Fibroblast of gingiva (primary cell): ENCODE results near the gene SCT.
"Not testable (repeated sequence)": the region's sequence is repeated elsewhere in the genome, so short reads cannot be mapped to it uniquely, and the experiment has no call there.

Experiments
- DNase-seq: peaks from one replicate; pipeline ENCODE4 v3.0.0-alpha.2; 2011; ENCODE audit warnings: low read depth

The SCT gene, protein sequence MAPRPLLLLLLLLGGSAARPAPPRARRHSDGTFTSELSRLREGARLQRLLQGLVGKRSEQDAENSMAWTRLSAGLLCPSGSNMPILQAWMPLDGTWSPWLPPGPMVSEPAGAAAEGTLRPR

GRCh38 chr11:626475-627307 is at the start of gene SCT:
Gene SCT, minus strand, starts transcription at chr11:627181. Its CDS starts 38 bp downstream, at chr11:627143.
- no peak for DNase-seq

DNA sequence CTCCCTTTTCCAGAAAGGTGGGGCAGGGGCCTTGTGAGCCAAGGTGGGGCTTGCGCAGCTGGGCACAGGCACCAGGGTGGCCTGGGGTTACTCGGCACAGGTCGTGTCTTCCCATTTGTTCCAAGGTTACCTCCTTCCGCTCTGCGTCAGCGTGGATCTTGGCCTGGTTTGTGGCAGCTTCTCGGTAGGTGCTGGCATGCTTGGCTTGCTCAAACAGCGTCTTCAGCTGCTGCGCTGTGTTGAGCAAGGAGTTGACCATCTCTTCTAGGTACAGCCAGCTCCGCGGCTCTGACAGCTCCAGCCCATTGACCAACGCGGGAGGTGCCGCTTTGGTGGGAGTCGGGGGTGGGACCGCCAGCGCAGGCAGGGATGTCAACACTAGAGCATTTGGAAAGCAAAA is 47.4 kb upstream of the SCT start:
- no peak for DNase-seq

GRCh38 chr11:673866-674265 is 46.9 kb upstream of the SCT start:
- DNase-seq = no peak

DNA sequence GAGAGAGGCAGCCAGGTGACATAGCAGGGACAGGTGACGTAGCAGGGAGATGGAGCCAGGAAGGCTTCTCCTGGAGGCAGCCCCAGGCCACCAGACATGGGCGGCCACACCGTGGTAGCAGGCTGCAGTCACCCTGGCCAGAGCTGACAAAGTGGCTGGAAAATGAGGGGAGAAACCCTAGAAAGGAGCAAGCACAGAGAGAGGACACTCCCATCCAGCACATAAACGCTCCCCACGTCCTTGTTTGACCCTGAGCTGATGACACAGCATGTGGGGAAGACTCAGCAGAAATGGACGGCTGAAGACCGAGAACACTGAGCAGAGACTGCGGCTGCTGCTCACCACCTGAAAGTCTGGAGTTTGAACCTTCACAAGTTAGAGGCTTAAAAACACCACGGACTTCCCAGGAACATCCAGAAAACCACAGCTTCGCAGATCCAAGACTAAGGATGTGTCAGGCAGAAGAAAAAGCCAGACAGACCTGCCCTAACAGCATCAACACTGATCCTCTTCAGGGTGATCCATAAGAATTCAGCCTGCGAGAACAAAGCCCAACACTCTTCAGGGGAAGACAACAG is 38.8 kb upstream of the SCT start:
- DNase-seq = peak; percentile 49

DNA sequence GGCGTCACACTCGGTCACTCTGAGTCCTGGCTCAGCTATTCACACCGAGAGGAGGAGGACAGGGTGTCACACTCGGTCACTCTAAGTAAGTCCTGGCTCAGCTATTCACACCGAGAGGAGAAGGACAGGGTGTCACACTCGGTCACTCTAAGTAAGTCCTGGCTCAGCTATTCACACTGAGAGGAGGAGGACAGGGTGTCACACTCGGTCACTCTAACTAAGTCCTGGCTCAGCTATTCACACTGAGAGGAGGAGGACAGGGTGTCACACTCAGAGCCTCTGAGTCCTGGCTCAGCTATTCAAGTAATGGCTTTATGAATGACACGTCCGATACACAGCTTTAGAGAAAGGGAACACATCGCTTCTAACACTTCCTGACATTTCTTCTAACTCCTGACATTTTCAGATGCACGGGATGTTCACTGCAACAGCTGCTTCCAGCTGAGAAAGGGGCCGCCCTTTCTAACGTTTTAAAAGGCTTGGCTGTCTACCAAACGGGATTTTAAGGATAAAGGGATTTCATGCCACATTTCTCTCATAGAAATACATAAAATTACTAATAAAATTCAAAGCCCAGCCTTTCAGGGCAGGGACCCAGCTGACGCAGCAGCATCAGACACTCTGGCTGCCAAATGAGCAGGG is 38.2 kb upstream of the SCT start:
- no peak for DNase-seq

GRCh38 chr11:662689-663274 is 35.8 kb upstream of the SCT start:
- DNase-seq = peak; percentile 47

GRCh38 chr11:660681-661444 is 33.9 kb upstream of the SCT start:
- DNase-seq = no peak

DNA sequence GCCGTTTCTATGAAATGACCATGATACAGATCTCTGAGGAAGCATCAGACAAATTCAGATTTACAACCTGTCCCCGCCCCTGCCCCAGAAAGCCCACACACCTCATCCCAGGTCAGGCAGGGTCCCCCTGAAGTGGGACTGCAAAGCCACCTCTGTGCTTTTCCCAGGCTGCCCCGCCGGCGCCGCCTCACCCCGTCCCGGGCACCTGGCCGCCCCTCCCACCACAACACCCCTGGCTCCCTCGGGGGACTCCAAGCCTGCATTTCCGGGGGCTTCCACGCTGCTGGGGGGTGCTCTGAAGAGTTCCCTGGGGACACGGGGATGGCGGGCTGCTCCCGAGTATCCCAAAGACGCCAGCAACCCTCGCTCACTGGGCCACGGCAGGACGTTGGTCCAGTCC is 33.3 kb upstream of the SCT start:
- DNase-seq = no peak

GRCh38 chr11:659532-660085 is 32.6 kb upstream of the SCT start:
- no peak for DNase-seq

- DNase-seq = no peak
Observed at GRCh38 chr11:657691-658126, 30.7 kb upstream of the SCT start.

DNA sequence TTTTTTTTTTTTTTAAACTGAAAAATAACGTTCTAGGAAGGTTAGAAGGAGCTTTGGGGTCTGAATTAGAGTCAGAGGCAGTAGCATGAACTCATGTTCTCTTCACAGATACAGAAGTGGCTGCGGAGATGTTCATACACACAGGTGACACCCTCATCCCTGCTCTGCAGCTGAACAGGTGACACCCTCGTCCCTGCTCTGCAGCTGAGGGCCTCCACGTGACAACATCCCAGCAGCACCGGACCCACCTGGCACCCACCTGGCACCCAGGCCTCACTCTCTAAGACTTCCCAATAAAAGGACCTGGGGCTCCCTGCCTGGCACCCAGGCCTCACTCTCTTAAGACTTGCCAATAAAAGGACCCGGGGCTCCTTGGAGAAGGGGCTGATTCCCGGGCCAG is 29.9 kb upstream of the SCT start:
- DNase-seq = no peak

DNA sequence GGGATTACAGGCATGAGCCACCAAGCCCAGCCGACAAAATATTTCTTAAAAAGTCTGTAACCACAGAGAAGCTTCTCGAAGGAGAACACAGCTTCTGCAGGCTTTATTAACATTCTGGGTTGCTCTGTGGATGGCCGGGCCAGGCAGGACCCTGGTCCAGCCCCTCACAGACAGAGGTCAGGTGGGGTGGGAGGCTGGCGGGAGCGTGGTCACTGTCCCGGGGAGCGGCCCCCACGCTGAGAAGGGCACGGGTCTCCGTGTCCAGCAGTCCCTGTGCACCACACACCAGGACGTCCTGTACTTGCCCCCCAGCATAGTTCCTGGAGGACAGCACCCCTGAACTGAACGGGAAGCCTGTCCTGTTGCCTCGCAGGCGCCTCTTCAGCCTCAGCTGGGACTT is 29.4 kb upstream of the SCT start:
- no peak for DNase-seq

DNA sequence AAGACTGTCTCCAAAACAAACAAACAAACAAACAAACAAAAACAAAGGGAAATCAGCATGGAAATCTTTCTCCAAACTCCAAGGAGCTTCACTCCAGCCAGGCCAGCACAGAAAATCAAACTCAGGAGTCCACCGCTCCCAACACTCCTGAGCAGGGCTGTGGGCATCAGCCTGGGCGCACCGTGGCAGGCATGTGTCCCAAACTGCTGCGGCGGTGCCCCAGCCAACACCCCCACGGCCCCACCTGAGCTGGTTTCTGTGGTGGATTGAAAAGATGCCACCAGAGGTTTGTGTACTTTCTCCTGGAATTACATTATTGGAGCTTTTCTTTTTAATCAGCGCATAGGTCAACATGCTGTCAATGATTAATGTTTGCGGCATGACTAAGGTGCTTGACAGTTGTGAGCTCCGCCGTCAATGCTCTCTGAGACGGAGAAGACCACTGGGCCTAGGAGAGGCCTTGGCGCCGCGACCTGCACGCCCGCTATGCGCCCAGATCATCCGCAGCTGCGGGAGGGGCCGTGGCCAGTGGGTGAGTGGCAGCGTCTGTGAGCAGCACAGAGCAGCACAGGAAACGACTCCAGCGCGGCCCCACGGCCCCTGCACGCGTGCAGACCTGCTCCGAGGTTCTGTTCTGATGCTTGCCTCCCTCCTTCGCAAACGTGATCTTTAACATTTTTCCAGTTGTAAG is 28.2 kb upstream of the SCT start:
- no peak for DNase-seq

- not testable (repeated sequence) for DNase-seq
Observed at GRCh38 chr11:654444-654843, 27.5 kb upstream of the SCT start.

DNA sequence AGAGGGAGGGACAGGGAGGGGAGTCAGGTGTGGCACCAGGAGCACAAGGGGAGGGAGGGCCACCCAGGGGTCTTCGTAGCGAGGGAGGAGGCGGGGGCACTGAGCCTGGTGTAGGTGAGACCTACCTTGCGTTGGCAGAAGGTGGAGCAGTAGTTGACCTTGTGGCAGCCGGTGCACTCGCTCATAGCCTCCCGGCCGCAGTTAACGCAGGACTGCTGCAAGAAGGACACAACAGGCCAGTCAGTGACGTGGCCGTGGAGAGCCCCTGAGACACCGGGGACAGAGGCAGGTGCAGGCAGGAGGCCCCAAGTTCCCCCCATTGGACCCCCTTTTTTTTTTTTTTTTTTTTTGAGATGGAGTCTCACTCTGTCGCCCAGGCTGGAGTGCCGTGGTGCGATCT is 26.9 kb upstream of the SCT start:
- no peak for DNase-seq

DNA sequence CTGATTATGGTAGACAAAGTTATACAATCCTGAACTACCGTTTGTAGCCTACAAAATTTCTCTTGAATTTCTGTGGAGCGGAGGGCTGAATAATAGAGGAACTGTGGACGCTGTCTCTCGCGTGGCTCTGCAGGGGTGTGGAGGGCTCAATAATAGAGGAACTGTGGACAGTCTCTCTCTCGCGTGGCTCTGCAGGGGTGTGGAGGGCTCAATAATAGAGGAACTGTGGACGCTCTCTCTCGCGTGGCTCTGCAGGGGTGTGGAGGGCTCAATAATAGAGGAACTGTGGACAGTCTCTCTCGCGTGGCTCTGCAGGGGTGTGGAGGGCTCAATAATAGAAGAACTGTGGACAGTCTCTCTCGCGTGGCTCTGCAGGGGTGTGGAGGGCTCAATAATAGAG is 26.2 kb upstream of the SCT start:
- not testable (repeated sequence) for DNase-seq

DNA sequence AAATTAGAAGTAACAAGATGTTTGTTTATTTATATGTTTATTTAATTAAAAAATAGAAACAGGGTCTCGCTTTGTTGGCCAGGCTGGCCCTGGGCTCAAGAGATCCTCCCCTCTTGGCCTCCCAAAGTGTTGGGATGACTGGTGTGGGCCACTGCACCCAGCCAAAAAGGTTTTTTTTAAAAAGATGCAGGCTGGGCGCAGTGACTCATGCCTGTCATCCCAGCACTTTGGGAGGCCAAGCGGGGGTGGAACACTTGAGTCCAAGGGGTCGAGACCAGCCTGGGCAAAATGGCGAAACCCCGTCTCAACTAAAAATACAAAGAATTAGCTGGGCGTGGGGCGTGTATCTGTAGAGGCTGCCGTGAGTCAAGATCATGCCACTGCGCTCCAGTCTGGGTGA is 23.5 kb upstream of the SCT start:
- DNase-seq = no peak

DNA sequence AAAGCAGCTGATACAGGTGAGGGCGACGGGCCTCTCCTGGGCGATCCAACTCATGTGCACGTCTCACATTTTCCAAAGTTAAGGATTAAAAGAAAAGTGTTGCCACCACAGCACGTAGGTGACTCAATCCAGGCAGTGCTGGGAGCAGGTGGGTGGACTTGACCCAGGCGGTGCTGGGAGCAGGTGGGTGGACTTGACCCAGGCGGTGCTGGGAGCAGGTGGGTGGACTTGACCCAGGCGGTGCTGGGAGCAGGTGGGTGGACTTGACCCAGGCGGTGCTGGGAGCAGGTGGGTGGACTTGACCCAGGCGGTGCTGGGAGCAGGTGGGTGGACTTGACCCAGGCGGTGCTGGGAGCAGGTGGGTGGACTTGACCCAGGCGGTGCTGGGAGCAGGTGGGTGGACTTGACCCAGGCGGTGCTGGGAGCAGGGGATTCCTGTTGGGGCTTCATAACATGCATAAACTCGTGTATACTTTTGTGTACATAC is 20.7 kb upstream of the SCT start:
- not testable (repeated sequence) for DNase-seq

GRCh38 chr11:646214-646613 is 19.2 kb upstream of the SCT start:
- no peak for DNase-seq

GRCh38 chr11:645536-645935 is 18.6 kb upstream of the SCT start:
- no peak for DNase-seq
